ENCODE results near the gene C3orf70. TPM values are rescaled to one million over a fixed set of nuclear protein-coding genes. Genes with fewer than 3 reads are reported as not detected.

The C3orf70 gene, protein sequence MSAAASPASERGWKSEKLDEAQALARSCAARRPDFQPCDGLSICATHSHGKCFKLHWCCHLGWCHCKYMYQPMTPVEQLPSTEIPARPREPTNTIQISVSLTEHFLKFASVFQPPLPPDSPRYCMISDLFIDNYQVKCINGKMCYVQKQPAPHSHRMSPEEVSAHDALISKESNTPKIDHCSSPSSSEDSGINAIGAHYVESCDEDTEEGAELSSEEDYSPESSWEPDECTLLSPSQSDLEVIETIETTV
- total RNA-seq: 10 to 100 TPM in 2 of 7 donors, 1 to 10 TPM in 5; 3.8 to 17.7 (median 7.6) TPM
- polyA plus RNA-seq: 1 to 10 TPM; 3.5 to 9.0 TPM
- long read RNA-seq, donor 1, full-length matches to known transcripts: 1 of 6 reads
- long read RNA-seq, donor 1, partial matches to known transcripts: 0 of 6 reads
- long read RNA-seq, donor 1, other reads (novel, unspliced or antisense): 5 of 6 reads
- long read RNA-seq, donor 2, full-length matches to known transcripts: 8 of 8 reads
- long read RNA-seq, donor 2, partial matches to known transcripts: 0 of 8 reads
- long read RNA-seq, donor 2, other reads (novel, unspliced or antisense): 0 of 8 reads
- long read RNA-seq, donor 3, full-length matches to known transcripts: 3 of 17 reads
- long read RNA-seq, donor 3, partial matches to known transcripts: 0 of 17 reads
- long read RNA-seq, donor 3, other reads (novel, unspliced or antisense): 14 of 17 reads

DNA sequence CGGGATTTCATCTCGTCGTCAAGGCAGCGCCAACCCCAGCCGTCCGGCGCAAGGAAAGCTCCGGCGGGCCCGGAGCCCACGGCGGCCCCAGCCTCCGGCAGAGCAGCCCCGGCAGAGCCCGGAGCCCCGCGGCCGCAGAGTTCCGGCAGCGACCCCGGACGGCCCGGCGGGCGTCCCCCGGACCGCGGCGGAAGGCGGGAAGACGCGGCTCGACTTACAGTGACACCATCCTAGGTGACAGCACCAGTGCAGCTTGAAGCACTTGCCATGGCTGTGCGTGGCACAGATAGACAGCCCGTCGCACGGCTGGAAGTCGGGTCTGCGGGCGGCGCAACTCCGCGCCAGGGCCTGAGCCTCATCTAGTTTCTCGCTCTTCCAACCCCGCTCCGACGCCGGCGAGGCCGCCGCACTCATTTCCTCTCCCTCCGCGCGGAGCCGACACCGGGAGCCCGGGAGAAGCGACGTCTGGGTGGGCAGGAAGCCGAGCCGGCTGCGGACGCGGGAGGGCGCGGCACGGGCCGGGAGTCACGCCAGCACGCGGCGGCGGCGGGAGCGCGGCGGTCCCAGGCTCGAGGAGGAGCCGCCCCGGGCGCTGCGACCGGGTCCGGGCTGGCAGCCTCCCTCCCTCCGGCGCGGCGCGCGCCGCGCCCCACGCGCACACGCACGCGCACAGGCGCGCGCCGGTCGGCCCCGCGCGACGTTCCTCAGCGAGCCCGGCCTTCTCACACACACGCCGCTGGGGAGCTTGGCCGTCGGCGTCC is at the start of gene C3orf70:
Gene C3orf70 (minus strand): TSS at position 651 of the 761 bp plus-strand sequence. CDS start 237 bp downstream, at position 414.
- no peaks in the 10 kb centered on the region for H3K27me3 ChIP-seq
- H3K4me1 ChIP-seq (ENCODE audit: insufficient read depth): peaks cover 1% of the 10 kb centered on the region
- TF ChIP-seq, protein P1, sequence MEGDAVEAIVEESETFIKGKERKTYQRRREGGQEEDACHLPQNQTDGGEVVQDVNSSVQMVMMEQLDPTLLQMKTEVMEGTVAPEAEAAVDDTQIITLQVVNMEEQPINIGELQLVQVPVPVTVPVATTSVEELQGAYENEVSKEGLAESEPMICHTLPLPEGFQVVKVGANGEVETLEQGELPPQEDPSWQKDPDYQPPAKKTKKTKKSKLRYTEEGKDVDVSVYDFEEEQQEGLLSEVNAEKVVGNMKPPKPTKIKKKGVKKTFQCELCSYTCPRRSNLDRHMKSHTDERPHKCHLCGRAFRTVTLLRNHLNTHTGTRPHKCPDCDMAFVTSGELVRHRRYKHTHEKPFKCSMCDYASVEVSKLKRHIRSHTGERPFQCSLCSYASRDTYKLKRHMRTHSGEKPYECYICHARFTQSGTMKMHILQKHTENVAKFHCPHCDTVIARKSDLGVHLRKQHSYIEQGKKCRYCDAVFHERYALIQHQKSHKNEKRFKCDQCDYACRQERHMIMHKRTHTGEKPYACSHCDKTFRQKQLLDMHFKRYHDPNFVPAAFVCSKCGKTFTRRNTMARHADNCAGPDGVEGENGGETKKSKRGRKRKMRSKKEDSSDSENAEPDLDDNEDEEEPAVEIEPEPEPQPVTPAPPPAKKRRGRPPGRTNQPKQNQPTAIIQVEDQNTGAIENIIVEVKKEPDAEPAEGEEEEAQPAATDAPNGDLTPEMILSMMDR (IDR thresholded peaks at IDR 0.05): no peak
- TF ChIP-seq POLR2A (IDR thresholded peaks at IDR 0.05) (peak; percentile 10), EP300 (IDR thresholded peaks at IDR 0.05) (no peak)
- WGBS, 3 donors: 0 to 1% (median 0%) methylated on average over 64 to 113 of the region's 113 CpGs
- peak within 1 kb of the TSS; percentile 65 to 82 for H3K27ac ChIP-seq
- H3K4me3 ChIP-seq: peak within 1 kb of the TSS; percentile 67
- no peaks in the 10 kb centered on the region for H3K36me3 ChIP-seq
- intact Hi-C loops (cut with DNase I): loop anchor here in 1 of 4 donors (10.0 kb wide), 1 partner anchor 68 kb away; no protein-coding TSS in a partner anchor
- H3K9me3 ChIP-seq: no peaks in the 10 kb centered on the region
- peak; percentile 65 to 86 (median 78) for DNase-seq

DNA sequence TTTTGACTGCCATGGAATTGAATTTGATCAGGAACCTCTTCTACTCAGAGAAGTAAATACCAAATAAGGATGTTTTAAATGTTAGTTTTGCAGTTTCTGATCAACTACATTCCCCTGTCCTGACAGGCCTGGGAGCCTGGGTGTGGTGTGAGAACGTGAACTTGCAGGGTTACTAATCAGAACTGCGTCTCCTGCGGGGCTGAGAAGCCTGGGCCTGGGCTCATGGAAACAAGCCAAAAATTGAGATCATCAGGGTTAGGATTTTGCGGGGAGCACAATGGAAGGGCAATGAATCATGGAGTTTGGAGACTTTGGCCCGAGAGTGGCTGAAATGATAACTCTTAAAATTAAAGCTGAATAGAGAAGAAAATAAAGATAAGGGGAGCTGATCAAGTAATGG is 47.8 kb upstream of the C3orf70 start:
- Histone ChIP-seq H3K27ac (no peak overlapping the region), H3K36me3 (no peaks in the 10 kb centered on the region), H3K9me3 (no peaks in the 10 kb centered on the region), H3K4me3 (no peak overlapping the region), H3K4me1 (ENCODE audit: insufficient read depth) (no peaks in the 10 kb centered on the region), H3K27me3 (no peaks in the 10 kb centered on the region)
- no peak for DNase-seq
- WGBS, 3 donors: 68 to 80% (median 75%) methylated on average over 5 of the region's 5 CpGs
- no peak for TF ChIP-seq POLR2A (IDR thresholded peaks at IDR 0.05)
- no peak for TF ChIP-seq EP300 (IDR thresholded peaks at IDR 0.05)
- TF ChIP-seq, protein P1 (IDR thresholded peaks at IDR 0.05): no peak
- intact Hi-C loops (cut with DNase I): no loop called here

DNA sequence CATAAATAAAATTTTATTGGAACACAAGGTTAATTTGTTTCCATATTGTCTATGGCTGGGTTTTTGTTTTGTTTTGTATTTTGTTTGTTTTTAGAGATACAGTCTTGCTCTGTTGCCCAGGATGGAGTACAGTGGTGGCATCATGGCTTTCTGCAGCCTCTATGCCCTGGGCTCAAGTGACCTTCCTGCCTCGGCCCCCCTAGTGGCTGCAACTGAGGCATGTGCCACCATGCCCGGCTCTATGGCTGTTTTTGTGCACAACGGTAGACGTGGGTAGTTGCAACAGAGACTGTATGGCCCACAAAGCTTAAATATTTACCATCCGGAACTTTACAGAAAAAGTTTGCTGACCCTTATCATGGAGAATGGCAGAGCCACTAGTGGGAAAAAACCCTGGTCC is 46.8 kb upstream of the C3orf70 start:
- Histone ChIP-seq H3K4me1 (ENCODE audit: insufficient read depth) (no peaks in the 10 kb centered on the region), H3K4me3 (no peak overlapping the region), H3K27me3 (no peaks in the 10 kb centered on the region), H3K36me3 (no peaks in the 10 kb centered on the region), H3K9me3 (no peaks in the 10 kb centered on the region), H3K27ac (no peak overlapping the region)
- DNase-seq: no peak
- WGBS, 3 donors: 90 to 92% (median 91%) methylated on average over 5 of the region's 5 CpGs
- intact Hi-C loops (cut with DNase I): no loop called here
- TF ChIP-seq, protein P1 (IDR thresholded peaks at IDR 0.05): no peak
- no peak for TF ChIP-seq POLR2A (IDR thresholded peaks at IDR 0.05)
- TF ChIP-seq EP300 (IDR thresholded peaks at IDR 0.05): no peak

DNA sequence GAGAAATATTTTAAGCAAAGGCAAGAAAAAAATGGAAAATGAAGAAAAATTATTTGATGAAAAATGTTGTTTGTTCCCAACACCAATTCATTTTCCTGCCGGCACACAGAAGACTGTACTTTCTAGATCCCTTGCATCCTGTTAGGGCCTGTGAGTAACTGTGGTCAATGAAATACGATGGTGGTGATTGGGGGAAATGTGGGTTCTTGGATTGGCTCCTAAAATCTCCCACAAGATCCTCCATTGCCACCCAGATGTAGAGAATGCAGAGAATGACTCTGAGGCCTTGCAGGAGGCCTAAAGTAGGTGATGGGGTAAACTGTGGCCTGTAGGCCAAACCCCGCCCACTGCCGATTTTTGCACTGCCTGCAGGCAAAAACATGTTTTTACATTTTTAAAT is 46.3 kb upstream of the C3orf70 start:
- intact Hi-C loops (cut with DNase I): no loop called here
- WGBS, 3 donors: 91 to 95% (median 92%) methylated on average over 4 of the region's 4 CpGs
- Histone ChIP-seq H3K36me3 (no peaks in the 10 kb centered on the region), H3K4me3 (no peak overlapping the region), H3K27me3 (no peaks in the 10 kb centered on the region), H3K4me1 (ENCODE audit: insufficient read depth) (no peaks in the 10 kb centered on the region), H3K27ac (no peak overlapping the region), H3K9me3 (no peaks in the 10 kb centered on the region)
- DNase-seq: no peak
- TF ChIP-seq EP300 (IDR thresholded peaks at IDR 0.05): no peak
- TF ChIP-seq, protein P1 (IDR thresholded peaks at IDR 0.05): no peak
- TF ChIP-seq POLR2A (IDR thresholded peaks at IDR 0.05): no peak
